Nephron (organoid): ENCODE results near the gene BIRC2.

ENCODE experiments used
- H3K27ac Mint-ChIP-seq, 3 experiments: 2 replicates each; pipeline ENCODE4 v1.8.0; 2020; ENCODE audit warnings: mixed read lengths in 3 of 3, mild to moderate bottlenecking in 2 of 3, moderate library complexity in 1 of 3
- H3K27me3 Mint-ChIP-seq: 2 replicates; pipeline ENCODE4 v1.8.0; 2021; ENCODE audit warnings: low read depth, mild to moderate bottlenecking, moderate library complexity, mixed read lengths
- H3K36me3 Mint-ChIP-seq: 2 replicates; pipeline ENCODE4 v1.8.0; 2020; ENCODE audit warnings: low read depth, mixed read lengths
- H3K4me1 Mint-ChIP-seq: 2 replicates; pipeline ENCODE4 v1.8.0; 2020; ENCODE audit warnings: mixed read lengths
- H3K4me3 Mint-ChIP-seq, 3 experiments: 2 replicates each; pipeline ENCODE4 v1.8.0; 2020; ENCODE audit warnings: mild to moderate bottlenecking in 3 of 3, mixed read lengths in 3 of 3, moderate library complexity in 2 of 3
- H3K9me3 Mint-ChIP-seq: 2 replicates; pipeline ENCODE4 v1.8.0; 2020; ENCODE audit warnings: mixed read lengths
- CTCF ChIP-seq, 3 experiments: fragments of 200-600 bp; sonication (generic); IDR thresholded peaks; one replicate each; pipeline ENCODE4 v1.5.0; 2021; ENCODE audit warnings: antibody characterized with exemption in 3 of 3; ENCODE audit not compliant: unreplicated experiment in 3 of 3

The BIRC2 gene

GRCh38 chr11:102398297-102398696, 51.3 kb downstream of the BIRC2 start:
- TF ChIP-seq CTCF (IDR thresholded peaks at IDR 0.05; ENCODE audit: unreplicated experiment in 3 of 3), result no peak
- no peaks in the 10 kb centered on the region for H3K27me3 Mint-ChIP-seq
- H3K4me3 Mint-ChIP-seq, result no peak overlapping the region
- no peak overlapping the region for H3K27ac Mint-ChIP-seq
- H3K36me3 Mint-ChIP-seq, result peaks cover 63% of the 10 kb centered on the region
- no peaks in the 10 kb centered on the region for H3K9me3 Mint-ChIP-seq
- no peaks in the 10 kb centered on the region for H3K4me1 Mint-ChIP-seq

- no peaks in the 10 kb centered on the region for H3K9me3 Mint-ChIP-seq
- peaks cover 64% of the 10 kb centered on the region for H3K36me3 Mint-ChIP-seq
- H3K4me1 Mint-ChIP-seq, result peaks cover 6% of the 10 kb centered on the region
Measured at GRCh38 chr11:102399189-102399588, 52.2 kb downstream of the BIRC2 start.

GRCh38 chr11:102400603-102401002, 53.6 kb downstream of the BIRC2 start:
- no peak overlapping the region for H3K27ac Mint-ChIP-seq
- peaks cover 60% of the 10 kb centered on the region for H3K36me3 Mint-ChIP-seq
- H3K4me1 Mint-ChIP-seq, result peaks cover 6% of the 10 kb centered on the region
- no peak for TF ChIP-seq CTCF (IDR thresholded peaks at IDR 0.05; ENCODE audit: unreplicated experiment in 3 of 3)
- no peak overlapping the region for H3K4me3 Mint-ChIP-seq
- H3K27me3 Mint-ChIP-seq, result no peaks in the 10 kb centered on the region
- H3K9me3 Mint-ChIP-seq, result no peaks in the 10 kb centered on the region

More at GRCh38 chr11:102399189-102399588, 52.2 kb downstream of the BIRC2 start:
- no peak overlapping the region for H3K27ac Mint-ChIP-seq
- no peak overlapping the region for H3K4me3 Mint-ChIP-seq
- H3K27me3 Mint-ChIP-seq, result no peaks in the 10 kb centered on the region
- TF ChIP-seq CTCF (IDR thresholded peaks at IDR 0.05; ENCODE audit: unreplicated experiment in 3 of 3), result no peak

GRCh38 chr11:102401905-102402304, 54.9 kb downstream of the BIRC2 start:
- Mint-ChIP-seq H3K36me3 (peaks cover 65% of the 10 kb centered on the region), H3K27me3 (no peaks in the 10 kb centered on the region), H3K4me1 (peaks cover 6% of the 10 kb centered on the region), H3K9me3 (no peaks in the 10 kb centered on the region), H3K4me3 (no peak overlapping the region), H3K27ac (peak overlapping the region in 2 of 3 experiments; percentile 7 to 8)
- no peak for TF ChIP-seq CTCF (IDR thresholded peaks at IDR 0.05; ENCODE audit: unreplicated experiment in 3 of 3)

GRCh38 chr11:102402548-102402947, 55.5 kb downstream of the BIRC2 start:
- Mint-ChIP-seq H3K27me3 (no peaks in the 10 kb centered on the region), H3K36me3 (peaks cover 67% of the 10 kb centered on the region), H3K27ac (no peak overlapping the region), H3K9me3 (no peaks in the 10 kb centered on the region), H3K4me3 (no peak overlapping the region), H3K4me1 (peaks cover 10% of the 10 kb centered on the region)
- no peak for TF ChIP-seq CTCF (IDR thresholded peaks at IDR 0.05; ENCODE audit: unreplicated experiment in 3 of 3)

GRCh38 chr11:102405501-102405900, 58.5 kb downstream of the BIRC2 start:
- H3K27ac Mint-ChIP-seq, result no peak overlapping the region
- no peak overlapping the region for H3K4me3 Mint-ChIP-seq
- TF ChIP-seq CTCF (IDR thresholded peaks at IDR 0.05; ENCODE audit: unreplicated experiment in 3 of 3), result no peak
- H3K36me3 Mint-ChIP-seq, result peaks cover 57% of the 10 kb centered on the region
- H3K9me3 Mint-ChIP-seq, result no peaks in the 10 kb centered on the region
- no peaks in the 10 kb centered on the region for H3K27me3 Mint-ChIP-seq
- H3K4me1 Mint-ChIP-seq, result peaks cover 31% of the 10 kb centered on the region
